NB4 (cell line): ENCODE measurements around the gene HIRA.

Experiments used
- POLR2A ChIP-seq: IDR thresholded peaks from 2 replicates; pipeline ENCODE4 v1.6.1; 2011; ENCODE audit warnings: mild to moderate bottlenecking; ENCODE audit not compliant: insufficient read length; ENCODE audit errors: extremely low read depth
- TF ChIP-seq, protein P1 (sequence below): IDR thresholded peaks from one replicate; pipeline ENCODE4 v1.5.1; 2012; ENCODE audit warnings: low read depth, low read length
- TF ChIP-seq, protein P2 (sequence below): IDR thresholded peaks from 2 replicates; pipeline ENCODE4 v1.6.1; 2011; ENCODE audit warnings: low read depth, low read length

- TF ChIP-seq, protein P1, sequence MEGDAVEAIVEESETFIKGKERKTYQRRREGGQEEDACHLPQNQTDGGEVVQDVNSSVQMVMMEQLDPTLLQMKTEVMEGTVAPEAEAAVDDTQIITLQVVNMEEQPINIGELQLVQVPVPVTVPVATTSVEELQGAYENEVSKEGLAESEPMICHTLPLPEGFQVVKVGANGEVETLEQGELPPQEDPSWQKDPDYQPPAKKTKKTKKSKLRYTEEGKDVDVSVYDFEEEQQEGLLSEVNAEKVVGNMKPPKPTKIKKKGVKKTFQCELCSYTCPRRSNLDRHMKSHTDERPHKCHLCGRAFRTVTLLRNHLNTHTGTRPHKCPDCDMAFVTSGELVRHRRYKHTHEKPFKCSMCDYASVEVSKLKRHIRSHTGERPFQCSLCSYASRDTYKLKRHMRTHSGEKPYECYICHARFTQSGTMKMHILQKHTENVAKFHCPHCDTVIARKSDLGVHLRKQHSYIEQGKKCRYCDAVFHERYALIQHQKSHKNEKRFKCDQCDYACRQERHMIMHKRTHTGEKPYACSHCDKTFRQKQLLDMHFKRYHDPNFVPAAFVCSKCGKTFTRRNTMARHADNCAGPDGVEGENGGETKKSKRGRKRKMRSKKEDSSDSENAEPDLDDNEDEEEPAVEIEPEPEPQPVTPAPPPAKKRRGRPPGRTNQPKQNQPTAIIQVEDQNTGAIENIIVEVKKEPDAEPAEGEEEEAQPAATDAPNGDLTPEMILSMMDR = no peak
- no peak for TF ChIP-seq POLR2A
- TF ChIP-seq, protein P2, sequence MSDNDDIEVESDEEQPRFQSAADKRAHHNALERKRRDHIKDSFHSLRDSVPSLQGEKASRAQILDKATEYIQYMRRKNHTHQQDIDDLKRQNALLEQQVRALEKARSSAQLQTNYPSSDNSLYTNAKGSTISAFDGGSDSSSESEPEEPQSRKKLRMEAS = no peak
Observed at GRCh38 chr22:19291218-19291579, 140.3 kb downstream of the HIRA start.
